Activated T-cell treated with anti-CD3 and anti-CD28 coated beads, Interleukin-2, amount 50 U/mL, for 24 hours (primary cell): Measurements from ENCODE around the gene FOS.

ENCODE experiments used
- DNase-seq: peaks from one replicate; pipeline ENCODE4 v3.0.0-alpha.2; 2020
- H3K27ac Mint-ChIP-seq: 2 replicates; pipeline ENCODE4 v1.8.0; 2020; ENCODE audit warnings: mild to moderate bottlenecking, mixed read lengths
- H3K27me3 Mint-ChIP-seq: 2 replicates; pipeline ENCODE4 v1.8.0; 2020; ENCODE audit warnings: mixed read lengths
- H3K36me3 Mint-ChIP-seq: 2 replicates; pipeline ENCODE4 v1.8.0; 2020; ENCODE audit warnings: low read depth, mixed read lengths
- H3K4me1 Mint-ChIP-seq: 2 replicates; pipeline ENCODE4 v1.8.0; 2020; ENCODE audit warnings: low read depth, mixed read lengths
- H3K4me3 Mint-ChIP-seq: 2 replicates; pipeline ENCODE4 v1.8.0; 2020; ENCODE audit warnings: mild to moderate bottlenecking, moderate library complexity, mixed read lengths
- H3K9me3 Mint-ChIP-seq: 2 replicates; pipeline ENCODE4 v1.8.0; 2020; ENCODE audit warnings: mixed read lengths

FOS gene

GRCh38 chr14:75323571-75323970 is 44.9 kb downstream of the FOS start:
- no peaks in the 10 kb centered on the region for H3K9me3 Mint-ChIP-seq
- no peak for DNase-seq
- no peaks in the 10 kb centered on the region for H3K36me3 Mint-ChIP-seq
- H3K4me3 Mint-ChIP-seq, result no peak overlapping the region
- H3K27me3 Mint-ChIP-seq, result no peaks in the 10 kb centered on the region
- H3K4me1 Mint-ChIP-seq, result no peaks in the 10 kb centered on the region
- H3K27ac Mint-ChIP-seq, result no peak overlapping the region

GRCh38 chr14:75328558-75329155 is 50.0 kb downstream of the FOS start:
- Mint-ChIP-seq H3K9me3 (no peaks in the 10 kb centered on the region), H3K4me3 (no peak overlapping the region), H3K4me1 (peaks cover 11% of the 10 kb centered on the region), H3K27me3 (no peaks in the 10 kb centered on the region), H3K27ac (no peak overlapping the region), H3K36me3 (no peaks in the 10 kb centered on the region)
- DNase-seq, result no peak

GRCh38 chr14:75329369-75329768 is 50.7 kb downstream of the FOS start:
- Mint-ChIP-seq H3K27ac (no peak overlapping the region), H3K36me3 (no peaks in the 10 kb centered on the region), H3K4me3 (no peak overlapping the region), H3K4me1 (peaks cover 18% of the 10 kb centered on the region), H3K9me3 (no peaks in the 10 kb centered on the region), H3K27me3 (no peaks in the 10 kb centered on the region)
- DNase-seq, result no peak

- peaks cover 32% of the 10 kb centered on the region for H3K4me1 Mint-ChIP-seq
- H3K27me3 Mint-ChIP-seq, result no peaks in the 10 kb centered on the region
- no peak overlapping the region for H3K4me3 Mint-ChIP-seq
- H3K27ac Mint-ChIP-seq, result no peak overlapping the region
- no peaks in the 10 kb centered on the region for H3K9me3 Mint-ChIP-seq
- no peaks in the 10 kb centered on the region for H3K36me3 Mint-ChIP-seq
- DNase-seq, result no peak
Observed at GRCh38 chr14:75331471-75331870, 52.8 kb downstream of the FOS start.
